Central memory CD8-positive, alpha-beta T cell (primary cell): ENCODE measurements around the gene FAM90A1.
"Not testable (repeated sequence)": the region's sequence is repeated elsewhere in the genome, so short reads cannot be mapped to it uniquely, and the experiment has no call there.

Experiments used
- ATAC-seq: fragments of 150-1000 bp; cut with Tn5 transposase; replicated peaks from 2 replicates; pipeline ENCODE4 v1.10.0; 2022; ENCODE audit warnings: mild to moderate bottlenecking, moderate FRiP score, moderate number of reproducible peaks; ENCODE audit not compliant: poor library complexity, severe bottlenecking; ENCODE audit errors: extremely low read depth
- DNase-seq, 2 donors: peaks; one replicate each; pipeline ENCODE4 v3.0.0; 2021; ENCODE audit warnings: low spot score in 2 of 2
- H3K27ac Mint-ChIP-seq: one replicate; pipeline ENCODE4 v1.8.0; 2022; ENCODE audit warnings: low read depth, mild to moderate bottlenecking, moderate library complexity, mixed read lengths
- H3K27me3 Mint-ChIP-seq: one replicate; pipeline ENCODE4 v1.8.0; 2022; ENCODE audit warnings: mixed read lengths
- H3K36me3 Mint-ChIP-seq: one replicate; pipeline ENCODE4 v1.8.0; 2022; ENCODE audit warnings: mild to moderate bottlenecking, moderate library complexity, mixed read lengths; ENCODE audit not compliant: insufficient read depth
- H3K4me1 Mint-ChIP-seq: one replicate; pipeline ENCODE4 v1.8.0; 2022; ENCODE audit warnings: mixed read lengths
- H3K4me3 Mint-ChIP-seq: one replicate; pipeline ENCODE4 v1.8.0; 2022; ENCODE audit warnings: mild to moderate bottlenecking, moderate library complexity, mixed read lengths
- H3K9me3 Mint-ChIP-seq: one replicate; pipeline ENCODE4 v1.8.0; 2022; ENCODE audit warnings: mixed read lengths

FAM90A1 gene, protein sequence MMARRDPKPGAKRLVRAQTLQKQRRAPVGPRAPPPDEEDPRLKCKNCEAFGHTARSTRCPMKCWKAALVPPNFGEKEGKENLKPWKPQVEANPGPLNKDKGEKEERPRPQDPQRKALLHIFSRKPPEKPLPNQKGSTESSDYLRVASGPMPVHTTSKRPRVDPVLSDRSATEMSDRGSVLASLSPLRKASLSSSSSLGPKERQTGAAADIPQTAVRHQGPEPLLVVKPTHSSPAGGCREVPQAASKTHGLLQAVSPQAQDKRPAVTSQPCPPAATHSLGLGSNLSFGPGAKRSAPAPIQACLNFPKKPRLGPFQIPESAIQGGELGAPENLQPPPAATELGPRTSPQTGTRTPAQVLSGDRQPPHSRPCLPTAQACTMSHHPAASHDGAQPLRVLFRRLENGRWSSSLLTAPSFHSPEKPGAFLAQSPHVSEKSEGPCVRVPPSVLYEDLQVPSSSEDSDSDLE

DNA sequence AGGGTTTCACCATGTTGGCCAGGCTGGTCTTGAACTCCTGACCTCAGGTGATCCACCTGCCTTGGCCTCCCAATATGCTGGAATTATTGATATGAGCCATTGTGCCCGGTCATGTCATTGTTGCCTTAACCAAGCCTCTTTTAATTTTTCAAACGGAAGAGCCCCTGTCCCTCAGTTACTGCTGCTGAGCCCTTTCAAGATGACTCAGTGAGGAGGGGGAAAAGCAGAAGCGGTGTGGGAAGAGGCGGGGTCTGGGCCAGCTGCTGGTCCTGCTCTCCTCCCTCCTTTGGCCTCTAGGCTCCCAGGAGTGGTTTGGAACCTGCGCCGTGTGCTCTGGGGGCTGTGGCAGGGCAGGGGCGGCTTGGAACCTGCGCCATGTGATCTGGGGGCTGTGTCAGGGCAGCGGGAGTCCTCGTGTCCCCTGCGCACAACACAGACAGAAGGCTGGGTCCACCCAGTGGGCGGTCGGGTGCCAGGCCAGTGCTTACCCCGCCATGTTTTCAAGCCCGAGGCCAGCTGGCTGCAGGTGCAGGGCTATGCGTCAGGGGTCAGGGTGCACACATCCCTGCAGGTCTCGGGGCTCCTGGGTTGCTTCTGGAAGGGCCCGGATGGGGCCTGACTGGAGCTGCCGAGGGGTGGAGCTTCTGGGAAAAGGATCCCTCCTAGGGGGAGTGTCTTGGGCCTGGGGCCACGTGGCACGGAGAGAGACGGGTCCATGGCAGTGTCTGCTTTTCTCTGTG is at the start of gene FAM90A1:
Gene FAM90A1 (minus strand): TSS at position 627 of the 740 bp plus-strand sequence. CDS start 2,786 bp downstream, outside the sequence.
- H3K36me3 Mint-ChIP-seq, H3K9me3 Mint-ChIP-seq, H3K4me1 Mint-ChIP-seq, DNase-seq, ATAC-seq: not testable (repeated sequence)
- peak within 1 kb of the TSS; percentile 25 for H3K27ac Mint-ChIP-seq
- peaks cover 13% of the 10 kb centered on the region for H3K27me3 Mint-ChIP-seq
- H3K4me3 Mint-ChIP-seq: peak within 1 kb of the TSS; percentile 75

DNA sequence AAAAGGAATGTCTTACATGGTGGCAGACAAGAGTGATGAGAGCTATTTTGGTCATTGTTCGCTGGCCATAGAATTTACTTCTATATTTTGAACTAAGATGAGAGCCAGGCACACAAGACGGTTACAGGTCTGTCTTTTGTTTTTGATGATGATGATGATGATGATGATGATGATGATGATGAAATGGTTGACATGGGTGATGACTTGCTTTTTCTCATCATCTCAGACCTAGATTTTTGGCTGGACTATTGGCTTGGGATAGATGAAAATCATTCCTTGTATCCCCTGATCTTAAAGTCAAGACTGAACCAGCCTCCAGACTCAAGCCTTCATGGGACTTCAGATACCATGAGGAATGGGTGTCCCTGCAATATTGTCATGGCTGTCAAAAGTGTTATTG is 49.0 kb upstream of the FAM90A1 start:
- not testable (repeated sequence) for H3K4me3 Mint-ChIP-seq, H3K36me3 Mint-ChIP-seq, ATAC-seq

DNA sequence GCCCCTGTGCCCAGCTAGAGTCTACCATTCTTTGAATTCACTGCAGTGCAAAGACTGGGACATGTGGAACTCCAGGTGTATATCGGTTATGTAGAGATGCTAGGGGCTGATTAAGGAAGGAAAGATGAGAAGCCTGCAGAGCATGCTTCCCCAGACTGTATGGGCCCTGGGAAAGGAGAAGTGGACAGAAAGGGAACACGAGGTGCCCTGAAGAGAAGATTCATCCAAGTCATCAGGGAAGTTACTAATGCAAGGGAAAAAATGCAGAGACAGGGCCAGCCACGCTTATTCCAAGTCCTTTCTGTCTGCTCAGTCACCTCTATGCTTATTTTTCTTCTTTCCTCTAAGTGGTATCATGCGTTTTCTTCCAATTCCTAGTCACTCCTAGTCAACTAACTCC is 39.3 kb upstream of the FAM90A1 start:
- not testable (repeated sequence) for DNase-seq, H3K27ac Mint-ChIP-seq, ATAC-seq, H3K36me3 Mint-ChIP-seq, H3K9me3 Mint-ChIP-seq, H3K4me3 Mint-ChIP-seq, H3K4me1 Mint-ChIP-seq
- H3K27me3 Mint-ChIP-seq: peaks cover 48% of the 10 kb centered on the region

More for the DNA sequence above, 49.0 kb upstream of the FAM90A1 start:
- H3K27me3 Mint-ChIP-seq: peaks cover 50% of the 10 kb centered on the region
- H3K9me3 Mint-ChIP-seq, H3K4me1 Mint-ChIP-seq, H3K27ac Mint-ChIP-seq, DNase-seq: not testable (repeated sequence)

DNA sequence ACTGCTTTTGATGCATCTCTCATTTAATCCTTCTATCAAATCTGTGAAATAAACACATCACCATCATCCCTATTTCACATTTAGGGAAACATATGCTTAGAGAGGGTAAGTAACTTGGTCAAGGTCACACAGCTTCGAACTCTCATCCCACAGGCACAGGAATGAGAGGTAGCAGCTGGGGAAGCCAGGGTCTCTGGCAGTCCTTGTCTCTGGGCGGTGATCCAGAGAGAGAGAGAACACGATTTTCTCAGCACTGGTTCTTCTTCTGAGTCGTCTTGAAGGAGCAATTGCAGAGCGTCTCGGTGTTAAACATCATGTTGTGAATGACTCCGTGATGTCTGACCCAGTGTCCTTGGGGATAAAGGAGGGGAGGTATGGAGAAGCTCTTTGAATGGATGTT is 36.8 kb upstream of the FAM90A1 start:
- not testable (repeated sequence) for DNase-seq, H3K4me3 Mint-ChIP-seq, H3K36me3 Mint-ChIP-seq, H3K4me1 Mint-ChIP-seq, H3K27ac Mint-ChIP-seq, H3K9me3 Mint-ChIP-seq, ATAC-seq
- peaks cover 49% of the 10 kb centered on the region for H3K27me3 Mint-ChIP-seq

DNA sequence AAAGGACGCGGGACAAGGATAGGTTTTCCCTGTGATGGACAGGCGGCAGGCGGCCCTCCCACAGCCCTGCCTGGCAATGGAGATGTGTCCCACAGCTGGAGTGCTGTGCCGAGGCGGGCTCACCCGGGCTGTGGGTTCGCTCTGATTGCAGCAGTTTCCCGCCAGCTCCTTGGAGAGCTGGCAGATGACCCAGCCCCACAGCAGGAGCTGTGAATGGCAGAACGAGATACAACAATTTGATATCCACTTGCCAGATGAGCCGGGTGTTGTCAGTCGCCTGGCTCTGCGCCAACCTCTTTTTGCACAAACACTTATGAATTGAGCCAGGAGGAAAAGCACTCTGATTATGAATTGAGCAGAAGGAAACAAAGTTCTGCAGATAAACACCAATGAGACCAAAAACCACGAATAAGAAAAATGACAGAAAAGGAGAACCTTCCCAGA is 33.7 kb upstream of the FAM90A1 start:
- DNase-seq, H3K9me3 Mint-ChIP-seq, ATAC-seq, H3K27ac Mint-ChIP-seq, H3K4me3 Mint-ChIP-seq, H3K36me3 Mint-ChIP-seq, H3K4me1 Mint-ChIP-seq: not testable (repeated sequence)
- H3K27me3 Mint-ChIP-seq: peaks cover 48% of the 10 kb centered on the region

DNA sequence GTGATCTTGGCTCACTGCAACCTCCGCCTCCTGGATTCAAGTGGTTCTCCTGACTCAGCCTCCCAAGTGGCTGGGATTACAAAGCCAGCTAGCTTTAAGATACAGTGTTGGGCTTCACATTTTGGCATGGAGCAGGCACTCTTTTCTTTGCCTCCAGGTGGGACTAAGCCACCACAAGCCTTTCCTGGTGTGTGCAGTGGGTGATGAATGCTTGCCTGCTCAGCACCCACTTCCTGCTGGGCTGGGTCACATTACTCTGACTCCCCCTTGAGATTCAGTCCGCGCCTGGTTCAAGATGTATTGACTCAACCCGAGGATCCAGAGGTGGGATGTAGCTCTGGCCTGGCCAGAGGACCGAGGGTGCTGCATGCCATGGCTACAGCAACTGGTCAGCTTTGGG is 28.9 kb upstream of the FAM90A1 start:
- H3K9me3 Mint-ChIP-seq, H3K4me3 Mint-ChIP-seq, DNase-seq, H3K4me1 Mint-ChIP-seq, ATAC-seq, H3K36me3 Mint-ChIP-seq, H3K27ac Mint-ChIP-seq: not testable (repeated sequence)
- H3K27me3 Mint-ChIP-seq: peaks cover 35% of the 10 kb centered on the region

DNA sequence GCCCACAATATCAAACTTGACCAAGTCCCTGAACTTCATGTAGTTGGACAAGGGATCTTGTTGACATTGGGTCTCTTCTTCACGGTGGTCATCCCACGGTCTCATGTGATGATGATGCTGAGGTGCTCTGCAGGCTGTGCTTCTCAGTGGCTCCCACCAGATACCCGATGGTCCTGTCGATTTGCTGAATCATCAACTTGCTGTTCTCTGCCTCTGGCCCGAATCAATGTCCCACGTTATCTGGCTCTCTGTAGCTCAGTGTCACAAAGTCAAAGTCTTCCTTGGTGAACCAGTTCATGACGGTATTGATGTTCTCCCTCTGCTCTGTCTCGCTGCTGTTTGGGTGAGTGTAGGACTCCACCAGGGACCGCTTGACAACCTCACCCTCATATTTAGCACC is 27.3 kb upstream of the FAM90A1 start:
- not testable (repeated sequence) for H3K9me3 Mint-ChIP-seq, ATAC-seq, H3K4me1 Mint-ChIP-seq, DNase-seq, H3K27ac Mint-ChIP-seq, H3K4me3 Mint-ChIP-seq, H3K36me3 Mint-ChIP-seq
- H3K27me3 Mint-ChIP-seq: peaks cover 18% of the 10 kb centered on the region

DNA sequence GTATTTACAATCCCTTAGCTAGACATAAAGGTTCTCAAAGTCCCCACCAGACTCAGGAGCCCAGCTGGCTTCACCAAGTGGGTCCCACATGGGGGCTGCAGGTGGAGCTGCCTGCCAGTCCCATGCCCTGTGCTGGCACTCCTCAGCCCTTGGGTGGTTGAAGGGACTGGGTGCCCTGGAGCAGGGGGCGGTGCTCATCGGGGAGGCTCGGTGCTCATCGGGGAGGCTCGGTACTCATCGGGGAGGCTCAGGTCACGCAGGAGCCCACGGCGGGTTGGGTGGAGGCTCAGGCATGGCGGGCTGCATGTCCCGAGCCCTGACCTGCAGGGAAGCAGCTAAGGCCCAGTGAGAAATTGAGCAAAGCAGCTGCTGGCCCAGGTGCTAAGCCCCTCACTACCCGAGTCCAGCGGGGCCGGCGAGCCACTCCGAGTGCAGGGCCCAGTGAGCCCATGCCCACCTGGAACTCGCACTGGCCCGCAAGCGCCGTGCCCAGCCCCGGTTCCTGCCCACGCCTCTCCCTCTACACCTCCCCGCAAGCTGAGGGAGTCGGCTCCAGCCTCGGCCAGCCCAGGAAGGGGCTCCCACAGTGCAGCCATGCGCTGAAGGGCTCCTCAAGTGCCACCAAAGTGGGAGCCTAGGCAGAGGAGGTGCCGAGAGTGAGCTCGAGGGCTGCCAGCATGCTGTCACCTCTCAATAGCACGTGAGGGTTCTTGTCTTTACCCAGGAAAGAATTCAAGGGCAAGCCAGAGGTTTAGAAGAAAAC is 24.8 kb upstream of the FAM90A1 start:
- not testable (repeated sequence) for H3K27ac Mint-ChIP-seq, H3K36me3 Mint-ChIP-seq

DNA sequence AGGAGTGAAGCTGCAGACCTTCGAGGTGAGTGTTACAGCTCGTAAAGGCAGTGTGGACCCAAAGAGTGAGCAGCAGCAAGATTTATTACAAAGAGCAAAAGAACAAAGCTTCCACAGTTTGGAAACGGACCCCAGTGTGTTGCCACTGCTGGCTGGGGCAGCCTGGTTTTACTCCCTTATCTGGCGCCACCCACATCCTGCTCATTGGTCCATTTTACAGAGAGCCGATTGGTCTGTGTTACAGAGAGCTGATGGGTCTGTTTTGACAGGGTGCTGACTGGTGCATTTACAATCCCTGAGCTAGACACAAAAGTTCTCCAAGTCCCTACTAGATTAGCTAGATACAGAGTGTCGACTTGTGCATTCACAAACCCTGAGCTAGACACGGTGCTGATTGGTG is 24.2 kb upstream of the FAM90A1 start:
- peaks cover 13% of the 10 kb centered on the region for H3K27me3 Mint-ChIP-seq
- H3K4me1 Mint-ChIP-seq, H3K9me3 Mint-ChIP-seq, ATAC-seq, H3K36me3 Mint-ChIP-seq, DNase-seq, H3K4me3 Mint-ChIP-seq, H3K27ac Mint-ChIP-seq: not testable (repeated sequence)

More for the DNA sequence above, 24.8 kb upstream of the FAM90A1 start:
- peaks cover 16% of the 10 kb centered on the region for H3K27me3 Mint-ChIP-seq
- not testable (repeated sequence) for ATAC-seq, H3K4me3 Mint-ChIP-seq, H3K9me3 Mint-ChIP-seq, DNase-seq, H3K4me1 Mint-ChIP-seq

DNA sequence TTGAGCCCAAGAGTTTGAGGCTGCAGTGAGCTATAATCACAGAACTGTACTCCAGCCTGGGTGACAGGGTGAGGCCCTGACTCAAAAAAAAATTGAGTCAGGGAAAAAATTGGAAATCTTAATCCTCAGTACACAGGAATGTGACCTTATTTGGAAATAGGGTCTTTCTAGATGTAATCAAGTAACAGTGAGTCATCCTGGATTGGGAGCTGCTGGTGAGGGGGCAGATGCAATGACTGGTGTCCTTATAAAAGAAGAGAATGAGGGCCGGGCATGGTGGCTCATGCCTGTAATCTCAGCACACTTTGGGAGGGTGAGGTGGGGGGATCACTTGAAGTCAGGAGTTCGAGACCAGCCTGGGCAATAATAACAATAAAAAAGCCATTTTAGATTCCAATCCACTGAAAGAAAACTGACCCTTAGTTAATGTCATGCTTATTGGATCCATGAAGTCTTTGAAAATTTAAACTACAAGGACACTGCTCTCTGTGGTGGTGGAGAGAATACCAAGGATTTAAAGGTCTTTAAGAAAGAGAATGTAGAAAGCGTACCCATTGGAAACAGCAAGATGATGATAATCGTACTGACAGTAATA is 19.6 kb upstream of the FAM90A1 start:
- H3K4me1 Mint-ChIP-seq, ATAC-seq, H3K9me3 Mint-ChIP-seq, H3K27ac Mint-ChIP-seq, H3K36me3 Mint-ChIP-seq, H3K4me3 Mint-ChIP-seq, H3K27me3 Mint-ChIP-seq, DNase-seq: not testable (repeated sequence)

DNA sequence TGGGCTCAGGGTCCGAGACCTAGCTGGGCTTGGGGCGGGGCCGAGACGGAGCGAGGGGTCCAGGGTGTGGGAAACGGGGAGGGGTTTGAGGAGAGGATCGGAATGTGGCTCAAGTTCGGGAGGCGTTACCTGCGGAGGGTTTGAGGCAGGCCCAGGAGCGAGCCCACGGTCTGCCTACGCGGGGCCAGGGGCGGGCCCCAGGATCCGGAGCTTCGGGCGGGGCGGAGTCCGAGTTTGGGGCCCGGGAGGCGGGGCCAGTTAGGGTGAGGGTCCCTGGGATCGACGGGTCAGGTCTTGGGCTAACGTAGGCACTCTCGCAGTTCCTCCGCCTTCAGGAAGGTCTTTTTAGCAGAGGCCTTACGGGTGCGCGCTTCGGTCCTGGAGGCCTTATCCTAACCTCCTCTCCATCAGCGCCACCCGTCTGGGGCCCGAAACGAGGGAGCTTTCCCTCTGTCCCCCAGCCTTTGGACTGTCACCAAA is 16.3 kb upstream of the FAM90A1 start:
- H3K27ac Mint-ChIP-seq: peak overlapping the region; percentile 84
- DNase-seq, H3K9me3 Mint-ChIP-seq, ATAC-seq, H3K27me3 Mint-ChIP-seq: not testable (repeated sequence)
- peaks cover 12% of the 10 kb centered on the region for H3K4me1 Mint-ChIP-seq
- peak overlapping the region; percentile 86 for H3K4me3 Mint-ChIP-seq
- H3K36me3 Mint-ChIP-seq: peaks cover 14% of the 10 kb centered on the region
